ENCODE data around the gene HMX2.
A peak's percentile ranks its signal among the peaks of the same experiment; 100 is the strongest.

HMX2 gene

GRCh38 chr10:123139165-123139520, 8.8 kb upstream of the HMX2 start:
- DNase-seq: no peak

- DNase-seq: peak; percentile 68
These were observed 8.3 kb upstream of the HMX2 start for GRCh38 chr10:123139521-123140163.

- no peak for DNase-seq
These were observed 7.6 kb upstream of the HMX2 start for GRCh38 chr10:123140164-123140982.

- no peak for DNase-seq
These were observed 6.9 kb upstream of the HMX2 start for GRCh38 chr10:123140983-123141390.

GRCh38 chr10:123141791-123142700, 5.9 kb upstream of the HMX2 start:
- DNase-seq: peak; percentile 29

- DNase-seq: peak; percentile 32
These were observed 5.2 kb upstream of the HMX2 start for GRCh38 chr10:123142701-123143161.

GRCh38 chr10:123143162-123143824, 4.6 kb upstream of the HMX2 start:
- peak; percentile 55 for DNase-seq

- no peak for DNase-seq
These were observed 4.1 kb upstream of the HMX2 start for GRCh38 chr10:123143825-123144168.

GRCh38 chr10:123144697-123145541, 3.0 kb upstream of the HMX2 start:
- peak; percentile 51 for DNase-seq

- DNase-seq: no peak
These were observed 2.4 kb upstream of the HMX2 start for GRCh38 chr10:123145542-123146012.

- peak; percentile 47 for DNase-seq
These were observed 1.7 kb upstream of the HMX2 start for GRCh38 chr10:123146013-123146893.

- DNase-seq: peak; percentile 9
These were observed 872 bp upstream of the HMX2 start for GRCh38 chr10:123146894-123147634.

GRCh38 chr10:123148414-123149161, 652 bp downstream of the HMX2 start:
- DNase-seq: peak; percentile 62

- peak; percentile 31 for DNase-seq
These were observed 1.2 kb downstream of the HMX2 start for GRCh38 chr10:123149162-123149567.

- peak; percentile 85 for DNase-seq
These were observed 1.8 kb downstream of the HMX2 start for GRCh38 chr10:123149568-123150270.

GRCh38 chr10:123150271-123150985, 2.5 kb downstream of the HMX2 start:
- no peak for DNase-seq
